GM12872 (cell line): Measurements from ENCODE around the gene HTATIP2.

Experiments
- CTCF ChIP-seq: IDR thresholded peaks from 3 replicates; pipeline ENCODE4 v1.5.1; 2011; ENCODE audit warnings: low read depth, mild to moderate bottlenecking, low read length, moderate library complexity; ENCODE audit not compliant: insufficient read depth

HTATIP2 gene

GRCh38 chr11:20363149-20363499, 390 bp upstream of the HTATIP2 start:
- no peak for TF ChIP-seq CTCF

- no peak for TF ChIP-seq CTCF
Observed at GRCh38 chr11:20364341-20364792, 853 bp downstream of the HTATIP2 start.

- TF ChIP-seq CTCF: no peak
Observed at GRCh38 chr11:20367313-20367948, 3.9 kb downstream of the HTATIP2 start.

GRCh38 chr11:20368438-20368837, 4.9 kb downstream of the HTATIP2 start:
- no peak for TF ChIP-seq CTCF

GRCh38 chr11:20369826-20370225, 6.3 kb downstream of the HTATIP2 start:
- TF ChIP-seq CTCF: no peak

- TF ChIP-seq CTCF: no peak
Observed at GRCh38 chr11:20372081-20372626, 8.6 kb downstream of the HTATIP2 start.

GRCh38 chr11:20373147-20373546, 9.6 kb downstream of the HTATIP2 start:
- no peak for TF ChIP-seq CTCF
